GM18507 (cell line): Measurements from ENCODE around the gene FAM210A.

Experiments used
- DNase-seq: peaks from one replicate; pipeline ENCODE4 v3.0.0; 2011; ENCODE audit warnings: low read depth; ENCODE audit not compliant: insufficient read length; ENCODE audit errors: extremely low spot score
- FAIRE-seq: peaks from 2 replicates; lab custom pipeline; 2011; peaks lifted over from hg19 to GRCh38; lab: Jason Lieb, UNC

The FAM210A gene

DNA sequence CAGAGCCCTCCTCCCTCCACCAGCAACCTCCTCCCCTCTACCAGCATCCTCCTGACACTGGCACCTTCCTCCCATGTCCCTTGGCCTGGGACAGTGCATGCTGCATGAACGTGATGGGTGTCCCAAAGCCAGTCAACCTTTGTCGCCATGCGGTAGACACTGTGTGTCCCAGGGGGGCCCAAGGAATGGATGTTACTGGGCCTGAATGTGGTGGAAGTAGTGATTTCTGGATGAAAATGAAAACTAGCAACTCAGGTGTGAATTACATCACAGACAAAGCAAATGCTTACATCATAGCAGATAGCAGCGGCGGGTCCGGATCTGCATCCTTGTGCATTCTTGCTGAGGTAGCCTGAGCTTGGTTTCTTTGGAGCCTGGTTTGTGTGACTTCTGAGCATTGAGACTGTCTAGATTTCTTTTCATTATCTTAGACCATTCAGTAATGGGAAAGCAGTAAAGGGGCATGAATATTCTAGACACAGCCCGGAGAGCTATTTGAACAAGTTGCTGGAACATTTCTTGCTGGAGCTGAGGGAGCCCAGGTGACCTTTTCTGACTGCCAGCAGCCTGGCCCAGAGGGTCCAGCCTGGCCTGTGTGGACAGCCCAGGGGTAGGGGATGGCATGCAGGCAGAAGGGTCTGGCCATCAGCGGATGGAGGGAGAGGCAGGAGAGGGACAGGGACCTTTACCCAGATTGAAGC is 100.4 kb downstream of the FAM210A start:
- DNase-seq (no peak), FAIRE-seq (no peak)

GRCh38 chr18:13625355-13625754 is 101.0 kb downstream of the FAM210A start:
- FAIRE-seq (no peak), DNase-seq (no peak)

DNA sequence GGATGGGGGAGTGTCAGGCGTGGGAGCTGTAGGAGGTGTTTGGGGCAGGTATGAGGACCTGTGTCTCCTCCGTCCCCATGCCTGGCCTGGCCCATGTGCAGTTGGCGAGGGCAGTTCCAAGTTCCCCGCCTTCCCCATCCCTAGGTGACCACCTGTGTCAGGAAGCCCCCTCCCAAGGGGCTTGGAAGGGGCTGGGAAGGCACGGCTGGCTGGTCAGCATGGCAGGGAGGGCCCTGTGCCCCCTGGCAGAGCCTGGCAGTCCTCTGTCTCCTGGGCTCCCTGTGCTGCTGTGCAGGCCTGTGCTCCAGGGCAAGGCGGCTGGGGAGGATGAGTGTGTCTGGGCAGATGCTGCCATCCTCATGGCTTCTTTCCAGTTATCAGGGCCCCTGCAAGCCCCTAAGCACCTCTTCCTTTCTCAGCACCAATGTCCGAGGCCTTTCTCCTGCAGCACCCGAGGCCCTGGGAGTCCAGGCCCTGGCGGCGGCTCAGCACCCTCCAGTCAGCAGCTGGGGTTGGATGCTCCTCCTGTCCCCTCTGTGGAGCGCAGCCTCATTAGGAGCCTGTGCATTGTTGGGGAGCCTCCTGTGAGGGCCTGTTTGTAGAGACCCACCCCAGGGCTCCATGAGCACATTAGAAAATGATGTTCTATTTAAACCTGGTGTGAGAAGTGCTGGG is 101.7 kb downstream of the FAM210A start:
- no peak for DNase-seq
- no peak for FAIRE-seq

- DNase-seq: no peak
- no peak for FAIRE-seq
Observed at GRCh38 chr18:13623871-13624270, 102.5 kb downstream of the FAM210A start.

GRCh38 chr18:13623348-13623747 is 103.0 kb downstream of the FAM210A start:
- FAIRE-seq: no peak

DNA sequence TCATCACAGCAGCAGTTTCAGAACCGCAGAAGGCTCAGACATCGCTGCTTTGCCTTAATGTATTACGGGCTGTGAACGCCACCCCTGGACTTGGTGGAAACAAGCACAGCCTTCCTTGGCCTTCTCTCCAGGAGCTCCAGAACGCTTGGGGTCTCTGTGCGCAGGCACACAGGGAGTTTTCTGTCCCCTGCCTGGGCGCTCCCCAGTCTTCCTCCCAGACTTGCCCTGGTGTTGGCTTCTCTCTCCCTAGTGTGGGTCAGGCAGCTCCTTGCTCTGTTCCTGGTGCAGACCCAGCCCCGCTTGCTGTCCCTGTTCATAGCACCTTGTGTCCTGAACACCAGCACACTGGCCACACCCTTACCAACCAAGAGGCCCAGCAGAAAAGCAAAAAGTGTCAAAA is 103.6 kb downstream of the FAM210A start:
- FAIRE-seq (no peak), DNase-seq (no peak)

More at GRCh38 chr18:13623348-13623747, 103.0 kb downstream of the FAM210A start:
- no peak for DNase-seq

DNA sequence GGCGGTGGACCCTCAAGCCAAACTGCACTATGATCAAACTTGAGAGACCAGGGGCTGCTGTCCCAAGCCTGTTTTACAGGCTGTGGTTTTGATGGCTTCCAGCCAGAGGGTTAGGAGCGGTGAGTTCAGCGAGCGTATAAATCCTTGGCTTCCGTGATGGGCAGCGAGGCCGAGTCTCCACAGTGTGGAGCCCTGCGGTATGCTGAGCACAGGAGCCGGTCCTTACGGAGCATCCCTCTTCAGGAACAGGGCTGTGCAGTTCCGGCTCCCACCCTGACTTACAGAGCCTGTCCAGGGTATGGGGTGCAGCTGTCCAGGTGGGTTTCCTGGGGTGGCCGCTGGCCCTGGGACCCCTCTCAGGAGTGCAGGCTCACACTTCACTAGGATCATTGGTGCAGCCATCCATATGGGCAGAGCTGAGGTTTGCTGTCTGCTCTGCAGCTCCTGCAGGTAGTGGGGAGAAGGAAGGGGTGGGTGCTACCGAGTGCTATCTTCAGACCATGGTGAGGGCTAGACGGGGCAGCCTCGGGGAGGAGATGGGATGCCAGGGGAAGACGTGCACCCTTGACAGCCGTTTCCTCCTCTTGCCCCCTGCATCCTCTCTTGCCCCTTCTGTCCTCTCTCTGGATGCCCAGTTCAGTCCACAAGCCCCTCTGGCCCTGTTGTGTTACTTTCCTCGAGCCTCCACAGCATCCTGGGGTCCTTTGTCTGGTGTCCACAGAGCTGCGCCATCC is 104.3 kb downstream of the FAM210A start:
- no peak for FAIRE-seq
- DNase-seq: no peak

DNA sequence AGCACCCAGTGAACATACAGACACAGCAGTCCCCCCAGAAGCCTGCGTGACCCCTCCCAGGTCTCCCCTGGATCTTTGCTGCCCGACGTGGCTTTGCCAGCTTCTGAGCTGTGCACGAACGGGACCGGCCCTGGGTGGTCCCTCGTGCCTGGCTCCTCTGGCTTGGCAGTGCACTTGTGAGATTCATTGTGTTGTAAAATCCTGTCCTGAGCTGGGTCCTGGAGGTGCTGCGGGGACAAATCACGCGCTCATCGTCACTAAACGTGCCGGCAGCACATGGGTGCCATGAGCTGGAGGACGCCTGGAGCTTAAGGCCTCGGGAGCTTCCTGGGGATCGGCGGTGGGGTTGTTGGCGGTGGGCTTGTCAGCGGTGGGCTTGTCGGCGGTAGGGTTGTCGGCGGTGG is 104.9 kb downstream of the FAM210A start:
- DNase-seq (no peak), FAIRE-seq (no peak)

DNA sequence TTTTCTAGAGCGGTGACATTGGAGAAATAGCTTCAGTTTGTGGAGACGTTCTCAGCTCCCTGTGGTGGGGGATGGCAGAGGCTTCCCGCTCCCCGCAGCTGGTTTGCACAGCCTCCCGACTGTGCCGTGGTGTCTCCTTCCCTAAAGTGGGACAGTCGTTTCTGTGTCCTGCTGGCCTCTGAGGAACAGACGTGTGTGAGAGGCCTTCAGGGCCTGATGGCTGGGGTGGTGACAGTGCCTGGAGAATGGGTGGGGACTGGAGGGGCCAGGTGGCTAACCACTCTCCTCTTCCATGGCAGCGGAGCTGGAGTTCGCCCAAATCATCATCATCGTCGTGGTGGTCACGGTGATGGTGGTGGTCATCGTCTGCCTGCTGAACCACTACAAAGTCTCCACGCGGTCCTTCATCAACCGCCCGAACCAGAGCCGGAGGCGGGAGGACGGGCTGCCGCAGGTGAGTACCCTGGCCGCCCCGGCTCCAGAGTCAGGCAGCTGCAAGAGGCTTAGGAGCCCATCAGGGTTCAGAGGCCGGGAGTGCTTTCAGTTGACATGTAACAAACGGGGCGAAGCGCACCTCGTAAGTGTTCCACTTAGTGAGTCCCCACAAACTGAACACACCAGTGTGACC is 105.4 kb downstream of the FAM210A start:
- DNase-seq (no peak), FAIRE-seq (no peak)

DNA sequence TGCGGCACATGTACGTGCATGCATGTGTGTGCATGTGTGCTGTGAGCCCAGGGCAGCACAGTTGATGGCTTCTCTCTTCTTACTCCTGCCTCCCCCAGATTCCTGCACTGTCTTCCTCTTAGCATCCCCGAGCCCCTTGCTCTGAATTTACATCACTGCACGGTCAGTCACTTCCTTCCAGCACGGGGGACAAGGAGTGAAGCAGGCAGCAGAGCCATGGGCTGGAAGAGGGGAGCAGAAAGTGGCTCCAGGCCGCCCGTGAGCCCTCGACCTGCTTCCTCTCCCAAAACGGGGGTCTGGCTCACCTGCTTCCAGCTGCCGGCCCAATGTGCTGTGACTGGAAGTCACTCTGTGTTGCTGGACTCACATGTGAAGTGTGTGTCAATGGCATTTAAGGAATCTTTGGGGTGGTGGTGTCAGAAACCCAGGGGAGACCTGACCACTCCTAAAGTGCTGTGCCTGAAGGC is 106.1 kb downstream of the FAM210A start:
- no peak for FAIRE-seq

GRCh38 chr18:13619505-13620205 is 106.7 kb downstream of the FAM210A start:
- no peak for FAIRE-seq
- DNase-seq: no peak

More for the DNA sequence above, 106.1 kb downstream of the FAM210A start:
- DNase-seq: no peak

GRCh38 chr18:13618760-13619438 is 107.5 kb downstream of the FAM210A start:
- DNase-seq: no peak

GRCh38 chr18:13617826-13618515 is 108.4 kb downstream of the FAM210A start:
- no peak for DNase-seq
- no peak for FAIRE-seq

More at GRCh38 chr18:13618760-13619438, 107.5 kb downstream of the FAM210A start:
- no peak for FAIRE-seq

DNA sequence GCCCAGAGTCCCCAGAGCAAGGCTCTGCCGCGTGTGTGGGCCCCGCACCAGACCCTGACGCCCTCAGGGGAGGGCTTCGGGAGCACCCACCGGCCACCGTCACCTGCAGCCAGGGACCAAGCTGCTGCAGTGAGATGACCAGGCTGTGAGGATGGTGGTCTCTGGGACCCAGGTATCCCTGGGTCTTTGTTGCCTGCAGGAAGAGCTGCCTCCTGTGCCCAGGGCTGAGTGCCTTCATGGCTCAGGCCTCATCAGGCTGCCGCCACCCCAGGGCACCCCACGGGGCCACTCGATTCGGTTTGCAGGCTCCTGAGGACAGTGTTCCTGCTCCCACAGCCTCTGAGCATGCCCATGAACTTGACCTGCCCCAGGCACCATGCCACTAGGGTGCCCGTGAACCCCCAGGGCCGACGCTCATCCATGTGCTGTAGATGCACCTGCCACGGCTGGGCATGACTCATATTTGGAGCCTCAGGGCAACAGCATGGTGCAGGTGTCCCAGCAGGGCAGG is 109.8 kb downstream of the FAM210A start:
- DNase-seq (no peak), FAIRE-seq (no peak)

GRCh38 chr18:13616041-13616440 is 110.3 kb downstream of the FAM210A start:
- no peak for FAIRE-seq

GRCh38 chr18:13615432-13615861 is 110.9 kb downstream of the FAM210A start:
- DNase-seq (no peak), FAIRE-seq (no peak)

More at GRCh38 chr18:13616041-13616440, 110.3 kb downstream of the FAM210A start:
- DNase-seq: no peak

GRCh38 chr18:13614641-13615288 is 111.6 kb downstream of the FAM210A start:
- FAIRE-seq: no peak
- DNase-seq: no peak
